Stimulated activated CD4-positive, alpha-beta T cell treated with anti-CD3 and anti-CD28 coated beads, Interleukin-12 subunit alpha, Interleukin-12 subunit beta, amount 100 ng/mL, for 48 hours (primary cell): ENCODE results near the gene NACC2.

Experiments
- DNase-seq, 3 donors: peaks; one replicate each; pipeline ENCODE4 v3.0.0-alpha.2; 2020; ENCODE audit warnings: low read depth in 2 of 3, low spot score in 1 of 3

The NACC2 gene

GRCh38 chr9:136059321-136059791 is 35.7 kb downstream of the NACC2 start:
- DNase-seq, result no peak

GRCh38 chr9:136058801-136059302 is 36.2 kb downstream of the NACC2 start:
- DNase-seq, result no peak

- no peak for DNase-seq
Measured at GRCh38 chr9:136058084-136058483, 37.0 kb downstream of the NACC2 start.

GRCh38 chr9:136057236-136058081 is 37.6 kb downstream of the NACC2 start:
- DNase-seq, result no peak

- DNase-seq, result no peak
Measured at GRCh38 chr9:136056546-136057235, 38.4 kb downstream of the NACC2 start.

GRCh38 chr9:136055715-136056545 is 39.2 kb downstream of the NACC2 start:
- DNase-seq, result no peak

- DNase-seq, result no peak
Measured at GRCh38 chr9:136054798-136055714, 40.0 kb downstream of the NACC2 start.

- no peak for DNase-seq
Measured at GRCh38 chr9:136054146-136054545, 40.9 kb downstream of the NACC2 start.

- no peak for DNase-seq
Measured at GRCh38 chr9:136053757-136054142, 41.3 kb downstream of the NACC2 start.

GRCh38 chr9:136052991-136053756 is 41.9 kb downstream of the NACC2 start:
- DNase-seq, result no peak

- no peak for DNase-seq
Measured at GRCh38 chr9:136052472-136052880, 42.6 kb downstream of the NACC2 start.

- DNase-seq, result no peak
Measured at GRCh38 chr9:136051837-136052471, 43.1 kb downstream of the NACC2 start.

- DNase-seq, result no peak
Measured at GRCh38 chr9:136051453-136051836, 43.6 kb downstream of the NACC2 start.

- no peak for DNase-seq
Measured at GRCh38 chr9:136050701-136051452, 44.2 kb downstream of the NACC2 start.

- DNase-seq, result no peak
Measured at GRCh38 chr9:136050266-136050700, 44.8 kb downstream of the NACC2 start.

GRCh38 chr9:136049491-136050265 is 45.4 kb downstream of the NACC2 start:
- DNase-seq, result no peak
